ENCODE results near the gene TECTB. TPM values are rescaled to one million over a fixed set of nuclear protein-coding genes. Genes with fewer than 3 reads are reported as not detected.

Gene TECTB
- total RNA-seq, 1 donor from 2014 or later, result not detected

- Mint-ChIP-seq H3K4me1 (peaks cover 13% of the 10 kb centered on the region), H3K4me3 (no peak overlapping the region), H3K27me3 (ENCODE audit: low read depth) (peaks cover 2% of the 10 kb centered on the region), H3K27ac (ENCODE audit: unreplicated experiment) (no peak overlapping the region), H3K36me3 (ENCODE audit: low read depth) (no peaks in the 10 kb centered on the region), H3K9me3 (no peaks in the 10 kb centered on the region)
- no peak for DNase-seq (ENCODE audit: low read depth, low spot score)
- TF ChIP-seq CTCF (conservative IDR thresholded peaks at IDR 0.05), result no peak
These were observed 53.5 kb downstream of the TECTB start for GRCh38 chr10:112336556-112337201.

- Mint-ChIP-seq H3K36me3 (ENCODE audit: low read depth) (no peaks in the 10 kb centered on the region), H3K9me3 (no peaks in the 10 kb centered on the region)
These were observed 55.8 kb downstream of the TECTB start for GRCh38 chr10:112338957-112339356.

GRCh38 chr10:112340601-112341000 lies 57.4 kb downstream of the TECTB start:
- H3K27me3 Mint-ChIP-seq (ENCODE audit: low read depth), result peaks cover 2% of the 10 kb centered on the region
- H3K4me1 Mint-ChIP-seq, result peaks cover 6% of the 10 kb centered on the region
- no peaks in the 10 kb centered on the region for H3K9me3 Mint-ChIP-seq
- DNase-seq (ENCODE audit: low read depth, low spot score), result no peak
- TF ChIP-seq CTCF (conservative IDR thresholded peaks at IDR 0.05), result no peak
- H3K27ac Mint-ChIP-seq (ENCODE audit: unreplicated experiment), result no peak overlapping the region
- no peaks in the 10 kb centered on the region for H3K36me3 Mint-ChIP-seq (ENCODE audit: low read depth)
- no peak overlapping the region for H3K4me3 Mint-ChIP-seq

More at GRCh38 chr10:112338957-112339356, 55.8 kb downstream of the TECTB start:
- TF ChIP-seq CTCF (conservative IDR thresholded peaks at IDR 0.05), result no peak
- Mint-ChIP-seq H3K4me1 (peaks cover 13% of the 10 kb centered on the region), H3K27ac (ENCODE audit: unreplicated experiment) (no peak overlapping the region), H3K4me3 (no peak overlapping the region), H3K27me3 (ENCODE audit: low read depth) (peaks cover 2% of the 10 kb centered on the region)
- no peak for DNase-seq (ENCODE audit: low read depth, low spot score)

DNA sequence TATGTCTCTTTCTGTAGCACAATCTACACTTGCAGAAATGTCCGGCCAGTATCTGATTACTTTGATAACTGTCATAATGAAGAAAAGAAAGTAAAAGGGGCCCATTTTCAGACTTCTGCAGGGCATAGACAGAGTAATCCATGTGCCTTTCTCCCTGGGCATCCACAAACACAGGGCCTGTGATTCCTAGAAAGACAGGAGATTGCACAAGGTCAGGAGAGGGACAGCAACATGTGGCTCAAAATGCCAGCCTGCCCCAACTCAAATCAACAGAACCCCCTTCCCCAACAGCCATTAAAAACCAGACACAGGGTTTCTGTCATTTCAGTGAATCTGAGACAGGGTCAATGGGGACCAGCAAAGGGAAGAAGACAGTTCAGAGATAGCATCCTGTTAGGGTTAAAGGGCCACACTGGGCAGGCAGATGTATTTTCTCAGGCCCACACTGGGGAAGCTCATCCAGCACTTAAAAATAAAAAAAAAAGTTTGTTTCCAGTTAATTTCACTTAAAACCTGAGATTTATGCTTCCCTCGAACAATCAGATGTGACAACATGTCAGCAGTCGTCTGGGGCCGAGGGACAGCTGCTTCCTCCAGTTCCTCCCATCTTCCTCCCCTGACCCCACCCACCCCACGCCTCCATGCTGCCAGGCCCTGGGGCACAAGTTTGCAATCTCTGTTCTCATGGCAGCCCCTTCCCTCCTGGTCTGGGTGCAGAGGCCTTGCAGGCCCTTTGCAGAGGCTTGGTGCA lies 60.0 kb downstream of the TECTB start:
- H3K27ac Mint-ChIP-seq (ENCODE audit: unreplicated experiment), result no peak overlapping the region
- no peaks in the 10 kb centered on the region for H3K4me1 Mint-ChIP-seq
- no peak for TF ChIP-seq CTCF (conservative IDR thresholded peaks at IDR 0.05)
- no peaks in the 10 kb centered on the region for H3K9me3 Mint-ChIP-seq
- H3K36me3 Mint-ChIP-seq (ENCODE audit: low read depth), result no peaks in the 10 kb centered on the region
- H3K4me3 Mint-ChIP-seq, result no peak overlapping the region
- DNase-seq (ENCODE audit: low read depth, low spot score), result no peak
- H3K27me3 Mint-ChIP-seq (ENCODE audit: low read depth), result no peaks in the 10 kb centered on the region

- Mint-ChIP-seq H3K27me3 (ENCODE audit: low read depth) (no peaks in the 10 kb centered on the region), H3K9me3 (no peaks in the 10 kb centered on the region), H3K36me3 (ENCODE audit: low read depth) (no peaks in the 10 kb centered on the region), H3K4me1 (no peaks in the 10 kb centered on the region), H3K4me3 (no peak overlapping the region), H3K27ac (ENCODE audit: unreplicated experiment) (no peak overlapping the region)
- DNase-seq (ENCODE audit: low read depth, low spot score), result no peak
- TF ChIP-seq CTCF (conservative IDR thresholded peaks at IDR 0.05), result no peak
These were observed 61.1 kb downstream of the TECTB start for GRCh38 chr10:112344261-112344660.

Data from neural crest cell (in vitro differentiated cells).